Stomach (tissue), 4 donors: Measurements from ENCODE around the gene ALPK1.

Experiments
- CTCF ChIP-seq, 7 experiments: fragments of 450-650 bp in 4 of 7; fragments of 200-600 bp in 3 of 7; sonication (generic) in 3 of 7; IDR thresholded peaks; one replicate each; pipeline ENCODE4 v1.5.1; 2016 to 2019; ENCODE audit warnings: antibody characterized with exemption in 7 of 7, control low read depth in 2 of 7, mild to moderate bottlenecking in 1 of 7
- POLR2A ChIP-seq, 4 donors: fragments of 450-650 bp; IDR thresholded peaks; one replicate each; pipeline ENCODE4 v1.6.1; 2016; ENCODE audit warnings: antibody characterized with exemption in 4 of 4, control low read depth in 2 of 4, mild to moderate bottlenecking in 1 of 4, moderate library complexity in 1 of 4

GRCh38 chr4:112318239-112319142 is 21.3 kb downstream of the ALPK1 start:
- no peak for TF ChIP-seq CTCF (IDR thresholded peaks at IDR 0.05)
- no peak for TF ChIP-seq POLR2A (IDR thresholded peaks at IDR 0.05)
